T-helper 17 cell (primary cell): ENCODE results near the gene ERF. TPM values are rescaled to one million over a fixed set of nuclear protein-coding genes. Genes with fewer than 3 reads are reported as not detected.

Source experiments
- ATAC-seq: fragments of 150-1000 bp; cut with Tn5 transposase; 2 replicates; pipeline ENCODE4 v1.10.0; 2021; ENCODE audit warnings: mild to moderate bottlenecking, moderate library complexity
- DNase-seq, 3 donors: peaks; one replicate each; pipeline versions ENCODE4 v3.0.0 to v3.0.0-alpha.2; 2020 to 2021
- H3K9me3 ChIP-seq: one replicate; pipeline ENCODE4 v1.7.0; 2013; ENCODE audit warnings: low read length, mild to moderate bottlenecking; ENCODE audit not compliant: control insufficient read depth, poor library complexity, severe bottlenecking
- H3K27ac Mint-ChIP-seq: one replicate; pipeline ENCODE4 v1.8.0; 2022; ENCODE audit warnings: mild to moderate bottlenecking, moderate library complexity, mixed read lengths
- H3K27me3 Mint-ChIP-seq: one replicate; pipeline ENCODE4 v1.8.0; 2022; ENCODE audit warnings: mixed read lengths
- H3K36me3 Mint-ChIP-seq: one replicate; pipeline ENCODE4 v1.8.0; 2022; ENCODE audit warnings: low read depth, mixed read lengths
- H3K4me1 Mint-ChIP-seq: one replicate; pipeline ENCODE4 v1.8.0; 2022; ENCODE audit warnings: mild to moderate bottlenecking, mixed read lengths
- H3K4me3 Mint-ChIP-seq: one replicate; pipeline ENCODE4 v1.8.0; 2022; ENCODE audit warnings: mild to moderate bottlenecking, moderate library complexity, mixed read lengths
- total RNA-seq, 4 donors: library from RNA in 2 of 4; stranded (reverse) in 2 of 4; gene quantifications; one replicate each; pipeline ENCODE4 v1.2.3 and lab custom pipeline; 2022 to 2026

The ERF gene
- total RNA-seq, 2 donors from 2014 or later, result 75.8 to 82.1 TPM

- no peak overlapping the region for H3K4me3 Mint-ChIP-seq
- DNase-seq (peak; percentile 75 to 91 (median 89)), ATAC-seq (peak; percentile 52)
- H3K27me3 Mint-ChIP-seq, result no peaks in the 10 kb centered on the region
- H3K36me3 Mint-ChIP-seq, result peaks cover 5% of the 10 kb centered on the region
- H3K4me1 Mint-ChIP-seq, result peaks cover 36% of the 10 kb centered on the region
- no peak overlapping the region for H3K27ac Mint-ChIP-seq
- H3K9me3 ChIP-seq, result no peaks in the 10 kb centered on the region
These were observed 29.2 kb upstream of the ERF start for GRCh38 chr19:42284066-42284501.

GRCh38 chr19:42283188-42284065, 28.5 kb upstream of the ERF start:
- Mint-ChIP-seq H3K4me1 (peaks cover 41% of the 10 kb centered on the region), H3K4me3 (no peak overlapping the region), H3K27me3 (no peaks in the 10 kb centered on the region), H3K27ac (no peak overlapping the region), H3K36me3 (peaks cover 5% of the 10 kb centered on the region)
- no peaks in the 10 kb centered on the region for H3K9me3 ChIP-seq
- ATAC-seq, result peak; percentile 73
- DNase-seq, result peak; percentile 92 to 98 (median 97)

- ATAC-seq (no peak), DNase-seq (no peak)
- H3K4me3 Mint-ChIP-seq, result peak overlapping the region; percentile 82
- peaks cover 5% of the 10 kb centered on the region for H3K36me3 Mint-ChIP-seq
- H3K27me3 Mint-ChIP-seq, result no peaks in the 10 kb centered on the region
- no peaks in the 10 kb centered on the region for H3K9me3 ChIP-seq
- peaks cover 45% of the 10 kb centered on the region for H3K4me1 Mint-ChIP-seq
- H3K27ac Mint-ChIP-seq, result no peak overlapping the region
These were observed 27.9 kb upstream of the ERF start for GRCh38 chr19:42282819-42283187.

GRCh38 chr19:42281827-42282762, 27.2 kb upstream of the ERF start:
- H3K27me3 Mint-ChIP-seq, result no peaks in the 10 kb centered on the region
- no peak for ATAC-seq
- peaks cover 45% of the 10 kb centered on the region for H3K4me1 Mint-ChIP-seq
- DNase-seq, result no peak
- peak overlapping the region; percentile 98 for H3K4me3 Mint-ChIP-seq
- no peak overlapping the region for H3K27ac Mint-ChIP-seq
- H3K36me3 Mint-ChIP-seq, result peaks cover 5% of the 10 kb centered on the region
- H3K9me3 ChIP-seq, result no peaks in the 10 kb centered on the region

GRCh38 chr19:42281146-42281826, 26.4 kb upstream of the ERF start:
- no peak for ATAC-seq
- peaks cover 46% of the 10 kb centered on the region for H3K4me1 Mint-ChIP-seq
- peaks cover 5% of the 10 kb centered on the region for H3K36me3 Mint-ChIP-seq
- H3K9me3 ChIP-seq, result no peaks in the 10 kb centered on the region
- H3K27ac Mint-ChIP-seq, result no peak overlapping the region
- DNase-seq, result peak in 1 of 3 donors; percentile 29
- no peaks in the 10 kb centered on the region for H3K27me3 Mint-ChIP-seq
- H3K4me3 Mint-ChIP-seq, result peak overlapping the region; percentile 98

- peak overlapping the region; percentile 98 for H3K4me3 Mint-ChIP-seq
- DNase-seq (no peak), ATAC-seq (no peak)
- peaks cover 46% of the 10 kb centered on the region for H3K4me1 Mint-ChIP-seq
- no peaks in the 10 kb centered on the region for H3K9me3 ChIP-seq
- no peaks in the 10 kb centered on the region for H3K27me3 Mint-ChIP-seq
- H3K36me3 Mint-ChIP-seq, result peaks cover 5% of the 10 kb centered on the region
- H3K27ac Mint-ChIP-seq, result no peak overlapping the region
These were observed 25.9 kb upstream of the ERF start for GRCh38 chr19:42280815-42281145.

GRCh38 chr19:42279902-42280814, 25.2 kb upstream of the ERF start:
- H3K27me3 Mint-ChIP-seq, result no peaks in the 10 kb centered on the region
- DNase-seq, result peak; percentile 73 to 80 (median 80)
- ATAC-seq, result peak; percentile 40
- H3K9me3 ChIP-seq, result no peaks in the 10 kb centered on the region
- H3K4me1 Mint-ChIP-seq, result peaks cover 43% of the 10 kb centered on the region
- peak overlapping the region; percentile 98 for H3K4me3 Mint-ChIP-seq
- peaks cover 5% of the 10 kb centered on the region for H3K36me3 Mint-ChIP-seq
- peak overlapping the region; percentile 95 for H3K27ac Mint-ChIP-seq

GRCh38 chr19:42279155-42279901, 24.4 kb upstream of the ERF start:
- H3K36me3 Mint-ChIP-seq, result peaks cover 2% of the 10 kb centered on the region
- no peaks in the 10 kb centered on the region for H3K9me3 ChIP-seq
- peak overlapping the region; percentile 95 for H3K27ac Mint-ChIP-seq
- H3K4me3 Mint-ChIP-seq, result peak overlapping the region; percentile 98
- H3K27me3 Mint-ChIP-seq, result no peaks in the 10 kb centered on the region
- peaks cover 46% of the 10 kb centered on the region for H3K4me1 Mint-ChIP-seq
- ATAC-seq (no peak), DNase-seq (no peak)

- peaks cover 46% of the 10 kb centered on the region for H3K4me1 Mint-ChIP-seq
- DNase-seq (no peak), ATAC-seq (no peak)
- peak overlapping the region; percentile 98 for H3K4me3 Mint-ChIP-seq
- no peaks in the 10 kb centered on the region for H3K27me3 Mint-ChIP-seq
- H3K27ac Mint-ChIP-seq, result peak overlapping the region; percentile 95
- peaks cover 2% of the 10 kb centered on the region for H3K36me3 Mint-ChIP-seq
- H3K9me3 ChIP-seq, result no peaks in the 10 kb centered on the region
These were observed 23.7 kb upstream of the ERF start for GRCh38 chr19:42278452-42279154.

- H3K36me3 Mint-ChIP-seq, result peaks cover 2% of the 10 kb centered on the region
- H3K4me3 Mint-ChIP-seq, result peak overlapping the region; percentile 98
- H3K27me3 Mint-ChIP-seq, result no peaks in the 10 kb centered on the region
- H3K9me3 ChIP-seq, result no peaks in the 10 kb centered on the region
- peak overlapping the region; percentile 95 for H3K27ac Mint-ChIP-seq
- ATAC-seq (no peak), DNase-seq (no peak)
- H3K4me1 Mint-ChIP-seq, result peaks cover 46% of the 10 kb centered on the region
These were observed 23.0 kb upstream of the ERF start for GRCh38 chr19:42277821-42278451.

GRCh38 chr19:42276821-42277220, 21.9 kb upstream of the ERF start:
- ATAC-seq, result no peak
- H3K27me3 Mint-ChIP-seq, result no peaks in the 10 kb centered on the region
- H3K36me3 Mint-ChIP-seq, result peaks cover 2% of the 10 kb centered on the region
- no peak for DNase-seq
- H3K4me3 Mint-ChIP-seq, result no peak overlapping the region
- H3K4me1 Mint-ChIP-seq, result peaks cover 40% of the 10 kb centered on the region
- H3K27ac Mint-ChIP-seq, result peak overlapping the region; percentile 83
- no peaks in the 10 kb centered on the region for H3K9me3 ChIP-seq
